Activated CD4-positive, alpha-beta T cell treated with anti-CD3 and anti-CD28 coated beads for 1 hour (primary cell): ENCODE measurements around the gene CSDE1.

Experiments used
- DNase-seq: peaks from one replicate; pipeline ENCODE4 v3.0.0-alpha.2; 2020

CSDE1 gene

GRCh38 chr1:114746450-114747121, 11.2 kb downstream of the CSDE1 start:
- DNase-seq, result no peak

GRCh38 chr1:114745291-114745690, 12.5 kb downstream of the CSDE1 start:
- DNase-seq, result no peak

- DNase-seq, result no peak
Measured at GRCh38 chr1:114741963-114742746, 15.6 kb downstream of the CSDE1 start.

GRCh38 chr1:114740331-114740730, 17.5 kb downstream of the CSDE1 start:
- no peak for DNase-seq

GRCh38 chr1:114737314-114737849, 20.4 kb downstream of the CSDE1 start:
- no peak for DNase-seq

- DNase-seq, result no peak
Measured at GRCh38 chr1:114735479-114735878, 22.3 kb downstream of the CSDE1 start.

GRCh38 chr1:114729782-114730181, 28.0 kb downstream of the CSDE1 start:
- DNase-seq, result no peak

- no peak for DNase-seq
Measured at GRCh38 chr1:114728553-114728952, 29.2 kb downstream of the CSDE1 start.

- no peak for DNase-seq
Measured at GRCh38 chr1:114725230-114725629, 32.6 kb downstream of the CSDE1 start.

- no peak for DNase-seq
Measured at GRCh38 chr1:114723915-114724314, 33.9 kb downstream of the CSDE1 start.

GRCh38 chr1:114723457-114723856, 34.3 kb downstream of the CSDE1 start:
- no peak for DNase-seq

- DNase-seq, result no peak
Measured at GRCh38 chr1:114720492-114720891, 37.3 kb downstream of the CSDE1 start.

- DNase-seq, result no peak
Measured at GRCh38 chr1:114719424-114719787, 38.4 kb downstream of the CSDE1 start.

- DNase-seq, result no peak
Measured at GRCh38 chr1:114718661-114719423, 38.9 kb downstream of the CSDE1 start.

- DNase-seq, result peak; percentile 93
Measured at GRCh38 chr1:114716304-114717170, 41.2 kb downstream of the CSDE1 start, which contains the start of gene NRAS. NRAS (minus strand) TSS chr1:114716771; CDS start chr1:114716160, 611 bp downstream.

- no peak for DNase-seq
Measured at GRCh38 chr1:114715952-114716303, 41.9 kb downstream of the CSDE1 start.

- no peak for DNase-seq
Measured at GRCh38 chr1:114712977-114713376, 44.8 kb downstream of the CSDE1 start.

GRCh38 chr1:114710360-114710759, 47.4 kb downstream of the CSDE1 start:
- DNase-seq, result no peak

GRCh38 chr1:114707604-114708003, 50.2 kb downstream of the CSDE1 start:
- no peak for DNase-seq

GRCh38 chr1:114703242-114703641, 54.5 kb downstream of the CSDE1 start:
- DNase-seq, result no peak

GRCh38 chr1:114702737-114703136, 55.0 kb downstream of the CSDE1 start:
- no peak for DNase-seq

GRCh38 chr1:114701931-114702330, 55.9 kb downstream of the CSDE1 start:
- DNase-seq, result no peak
